ENCODE measurements around the gene MIPEP. TPM values are rescaled to one million over a fixed set of nuclear protein-coding genes. Genes with fewer than 3 reads are reported as not detected.
A peak's percentile ranks its signal among the peaks of the same experiment; 100 is the strongest.

The MIPEP gene
- total RNA-seq, 1 experiment from 2014 or later: 24.7 TPM

GRCh38 chr13:23871616-23872220 lies 17.5 kb downstream of the MIPEP start:
- Mint-ChIP-seq H3K4me3 (ENCODE audit: unreplicated experiment) (no peak overlapping the region), H3K9me3 (ENCODE audit: unreplicated experiment) (no peaks in the 10 kb centered on the region), H3K27ac (ENCODE audit: low read depth, unreplicated experiment) (no peak overlapping the region), H3K27me3 (ENCODE audit: insufficient read depth, unreplicated experiment) (no peaks in the 10 kb centered on the region), H3K4me1 (ENCODE audit: insufficient read depth, unreplicated experiment) (no peaks in the 10 kb centered on the region), H3K36me3 (ENCODE audit: insufficient read depth, unreplicated experiment) (no peaks in the 10 kb centered on the region)
- peak; percentile 43 for TF ChIP-seq CTCF (IDR thresholded peaks at IDR 0.05; ENCODE audit: unreplicated experiment)
- intact Hi-C loops (cut with micrococcal nuclease): loop anchor here (1.0 to 5.0 kb wide), 4 partner anchors 154 to 405 kb away; no protein-coding TSS in a partner anchor
- ChIA-PET CTCF (interaction anchor here (0.7 to 1.8 kb wide), 3 partner anchors 18 to 404 kb away, joined by 3 to 9 read pairs (median 4); partner anchors contain the start of gene MIPEP), POLR2A (interaction anchor here (0.6 kb wide), 1 partner anchor 413 kb away, joined by 3 read pairs; no protein-coding TSS in a partner anchor)
- no TSS peak for BruUV-seq (replicated peaks)
- peak; percentile 56 for DNase-seq (ENCODE audit: unreplicated experiment)

GRCh38 chr13:23870356-23871140 lies 18.7 kb downstream of the MIPEP start:
- ChIA-PET POLR2A (interaction anchor here (0.9 to 1.4 kb wide), 2 partner anchors 19 to 549 kb away, joined by 3 to 9 read pairs; partner anchors contain the start of gene MIPEP), CTCF (interaction anchor here (0.6 to 1.4 kb wide), 5 partner anchors 12 to 407 kb away, joined by 3 to 12 read pairs (median 3); no protein-coding TSS in a partner anchor)
- intact Hi-C loops (cut with micrococcal nuclease): loop anchor here (1.0 to 5.0 kb wide), 4 partner anchors 153 to 404 kb away; no protein-coding TSS in a partner anchor
- H3K27me3 Mint-ChIP-seq (ENCODE audit: insufficient read depth, unreplicated experiment): no peaks in the 10 kb centered on the region
- H3K4me3 Mint-ChIP-seq (ENCODE audit: unreplicated experiment): no peak overlapping the region
- TF ChIP-seq CTCF (IDR thresholded peaks at IDR 0.05; ENCODE audit: unreplicated experiment): no peak
- H3K9me3 Mint-ChIP-seq (ENCODE audit: unreplicated experiment): no peaks in the 10 kb centered on the region
- H3K27ac Mint-ChIP-seq (ENCODE audit: low read depth, unreplicated experiment): no peak overlapping the region
- no peak for DNase-seq (ENCODE audit: unreplicated experiment)
- H3K4me1 Mint-ChIP-seq (ENCODE audit: insufficient read depth, unreplicated experiment): no peaks in the 10 kb centered on the region
- peaks cover 3% of the 10 kb centered on the region for H3K36me3 Mint-ChIP-seq (ENCODE audit: insufficient read depth, unreplicated experiment)
- BruUV-seq (replicated peaks): no TSS peak

- Mint-ChIP-seq H3K9me3 (ENCODE audit: unreplicated experiment) (no peaks in the 10 kb centered on the region), H3K4me1 (ENCODE audit: insufficient read depth, unreplicated experiment) (no peaks in the 10 kb centered on the region), H3K4me3 (ENCODE audit: unreplicated experiment) (no peak overlapping the region), H3K27me3 (ENCODE audit: insufficient read depth, unreplicated experiment) (no peaks in the 10 kb centered on the region), H3K36me3 (ENCODE audit: insufficient read depth, unreplicated experiment) (peaks cover 8% of the 10 kb centered on the region), H3K27ac (ENCODE audit: low read depth, unreplicated experiment) (no peak overlapping the region)
- no peak for TF ChIP-seq CTCF (IDR thresholded peaks at IDR 0.05; ENCODE audit: unreplicated experiment)
- CTCF ChIA-PET: interaction anchor here (0.5 to 2.1 kb wide), 8 partner anchors 21 to 842 kb away, joined by 3 to 12 read pairs (median 3); partner anchors contain the start of gene MIPEP
- no TSS peak for BruUV-seq (replicated peaks)
- intact Hi-C loops (cut with micrococcal nuclease): no loop called here
- POLR2A ChIA-PET: interaction anchor here (0.7 to 2.5 kb wide), 6 partner anchors 11 to 403 kb away, joined by 3 to 20 read pairs (median 5); partner anchors contain the start of gene MIPEP
- DNase-seq (ENCODE audit: unreplicated experiment): peak; percentile 75
Measured at GRCh38 chr13:23868521-23868920, 20.7 kb downstream of the MIPEP start.

GRCh38 chr13:23867027-23867491 lies 22.1 kb downstream of the MIPEP start:
- ChIA-PET POLR2A (interaction anchor here (0.9 kb wide), 1 partner anchor 19 kb away, joined by 3 read pairs; no protein-coding TSS in a partner anchor), CTCF (interaction anchor here (1.6 kb wide), 1 partner anchor 10 kb away, joined by 4 read pairs; no protein-coding TSS in a partner anchor)
- no peak overlapping the region for H3K27ac Mint-ChIP-seq (ENCODE audit: low read depth, unreplicated experiment)
- H3K4me1 Mint-ChIP-seq (ENCODE audit: insufficient read depth, unreplicated experiment): no peaks in the 10 kb centered on the region
- BruUV-seq (replicated peaks): no TSS peak
- peaks cover 13% of the 10 kb centered on the region for H3K36me3 Mint-ChIP-seq (ENCODE audit: insufficient read depth, unreplicated experiment)
- no peaks in the 10 kb centered on the region for H3K27me3 Mint-ChIP-seq (ENCODE audit: insufficient read depth, unreplicated experiment)
- TF ChIP-seq CTCF (IDR thresholded peaks at IDR 0.05; ENCODE audit: unreplicated experiment): no peak
- no peak overlapping the region for H3K4me3 Mint-ChIP-seq (ENCODE audit: unreplicated experiment)
- DNase-seq (ENCODE audit: unreplicated experiment): peak; percentile 6
- no peaks in the 10 kb centered on the region for H3K9me3 Mint-ChIP-seq (ENCODE audit: unreplicated experiment)
- intact Hi-C loops (cut with micrococcal nuclease): no loop called here
